H1 (cell line): Measurements from ENCODE around the gene C2orf42. TPM values are rescaled to one million over a fixed set of nuclear protein-coding genes. Genes with fewer than 3 reads are reported as not detected.

ENCODE experiments used
- CTCF ChIA-PET: fragments of 300-600 bp; sonication (Branson Sonifier 250); formaldehyde crosslinking; loops from one replicate; lab custom pipeline; 2021; ENCODE audit not compliant: partially characterized antibody; lab: Charles Lee
- POLR2A ChIA-PET: fragments of 300-600 bp; sonication (Branson Sonifier 250); formaldehyde crosslinking; loops from one replicate; lab custom pipeline; 2021; ENCODE audit warnings: inconsistent platforms; ENCODE audit not compliant: partially characterized antibody; lab: Charles Lee
- DNase-seq, 2 experiments: peaks; one replicate each; pipeline versions ENCODE4 v3.0.0 to v3.0.0-alpha.2; 2010 to 2022; ENCODE audit warnings: low spot score in 2 of 2, low read depth in 1 of 2, mixed read lengths in 1 of 2
- FAIRE-seq: peaks from 2 replicates; lab custom pipeline; 2011; peaks lifted over from hg19 to GRCh38; lab: Jason Lieb, UNC
- H2AFZ ChIP-seq: 2 replicates; pipeline ENCODE4 v1.8.1; 2012; ENCODE audit warnings: low read length, inconsistent platforms
- H2AK5ac ChIP-seq: 2 replicates; pipeline ENCODE4 v1.6.1; 2013; ENCODE audit warnings: low read depth, low read length
- H2BK120ac ChIP-seq: replicated peaks from 2 replicates; pipeline ENCODE3; 2013; ENCODE audit warnings: low read depth, low read length, inconsistent platforms
- H2BK12ac ChIP-seq: 2 replicates; pipeline ENCODE4 v1.6.1; 2013; ENCODE audit warnings: low read depth, low read length
- H2BK15ac ChIP-seq: 2 replicates; pipeline ENCODE4 v1.6.1; 2013; ENCODE audit warnings: low read length
- H2BK20ac ChIP-seq: 2 replicates; pipeline ENCODE4 v1.6.1; 2013; ENCODE audit warnings: low read length
- H2BK5ac ChIP-seq: 2 replicates; pipeline ENCODE4 v1.6.1; 2013; ENCODE audit warnings: low read depth, low read length
- H3K14ac ChIP-seq: 2 replicates; pipeline ENCODE4 v1.6.1; 2013; ENCODE audit warnings: inconsistent platforms; ENCODE audit not compliant: insufficient read length
- H3K18ac ChIP-seq: 2 replicates; pipeline ENCODE4 v1.6.1; 2013; ENCODE audit warnings: low read length; ENCODE audit errors: extremely low read depth
- H3K23ac ChIP-seq: 2 replicates; pipeline ENCODE4 v1.6.1; 2013; ENCODE audit warnings: inconsistent platforms; ENCODE audit not compliant: insufficient read length
- H3K23me2 ChIP-seq: 2 replicates; pipeline ENCODE4 v1.6.1; 2013; ENCODE audit warnings: low read depth, low read length
- H3K27ac ChIP-seq: 2 replicates; pipeline ENCODE4 v1.6.1; 2011; ENCODE audit warnings: low read depth, low read length, inconsistent platforms
- H3K27me3 ChIP-seq, 4 experiments: replicated peaks in 1 of 4; 1 replicate in 1 of 4; 2 replicates in 3 of 4; pipeline versions ENCODE4 v1.6.1 to v1.8.1; 2011 to 2013; ENCODE audit warnings: low read length in 3 of 4, mild to moderate bottlenecking in 3 of 4, inconsistent platforms in 2 of 4, mixed read lengths in 2 of 4, moderate library complexity in 1 of 4; ENCODE audit not compliant: control insufficient read depth in 3 of 4, insufficient read depth in 3 of 4; ENCODE audit errors: extremely low read depth in 1 of 4
- H3K36me3 ChIP-seq, 4 experiments: 2 replicates each; pipeline versions ENCODE4 v1.6.1 to v1.8.1; 2011 to 2013; ENCODE audit warnings: mild to moderate bottlenecking in 4 of 4, low read length in 3 of 4, moderate library complexity in 2 of 4, control low read depth in 1 of 4, inconsistent platforms in 1 of 4; ENCODE audit not compliant: insufficient read depth in 4 of 4, control insufficient read depth in 2 of 4
- H3K4ac ChIP-seq: replicated peaks from 2 replicates; pipeline ENCODE3; 2013; ENCODE audit warnings: low read length, low read depth, mixed read lengths, inconsistent platforms; ENCODE audit not compliant: insufficient read length
- H3K4me1 ChIP-seq, 4 experiments: replicated peaks in 1 of 4; 1 replicate in 1 of 4; 2 replicates in 3 of 4; pipeline versions ENCODE4 v1.6.1 to v1.8.1; 2011 to 2013; ENCODE audit warnings: low read length in 3 of 4, inconsistent platforms in 2 of 4, mixed read lengths in 1 of 4; ENCODE audit not compliant: insufficient read depth in 4 of 4, control insufficient read depth in 3 of 4
- H3K4me2 ChIP-seq, 2 experiments: 2 replicates each; pipeline versions ENCODE4 v1.6.1 to v1.8.1; 2011 to 2013; ENCODE audit warnings: low read depth in 2 of 2, low read length in 2 of 2, control low read depth in 1 of 2, inconsistent platforms in 1 of 2, mild to moderate bottlenecking in 1 of 2; ENCODE audit not compliant: insufficient read depth in 1 of 2
- H3K4me3 ChIP-seq, 4 experiments: fragments of 200-600, 300-600 bp in 1 of 4; sonication (generic), shearing (Covaris generic), sonication (Bioruptor Twin) in 1 of 4; 2 replicates each; pipeline versions ENCODE4 v1.5.1 to v1.8.1; 2011 to 2016; ENCODE audit warnings: low read length in 4 of 4, low read depth in 3 of 4, control low read depth in 2 of 4, inconsistent platforms in 2 of 4, mild to moderate bottlenecking in 2 of 4, mixed read lengths in 1 of 4, moderate library complexity in 1 of 4; ENCODE audit not compliant: insufficient read depth in 2 of 4; ENCODE audit errors: extremely low read depth in 1 of 4
- H3K56ac ChIP-seq: replicated peaks from 2 replicates; pipeline ENCODE3; 2013; ENCODE audit warnings: low read depth, mild to moderate bottlenecking, mixed read lengths, low read length, inconsistent platforms; ENCODE audit not compliant: insufficient read length
- H3K79me1 ChIP-seq: 2 replicates; pipeline ENCODE4 v1.6.1; 2013; ENCODE audit warnings: low read depth, low read length, control low read depth
- H3K79me2 ChIP-seq, 2 experiments: 2 replicates each; pipeline versions ENCODE4 v1.6.1 to v1.8.1; 2012 to 2013; ENCODE audit warnings: low read length in 2 of 2, mild to moderate bottlenecking in 2 of 2, inconsistent platforms in 1 of 2; ENCODE audit not compliant: insufficient read depth in 2 of 2, control insufficient read depth in 1 of 2
- H3K9ac ChIP-seq, 4 experiments: replicated peaks in 1 of 4; 1 replicate in 1 of 4; 2 replicates in 3 of 4; pipeline versions ENCODE4 v1.6.1 to v1.8.1; 2011 to 2013; ENCODE audit warnings: low read depth in 3 of 4, low read length in 3 of 4, control low read depth in 2 of 4, mild to moderate bottlenecking in 2 of 4, moderate library complexity in 2 of 4, inconsistent platforms in 1 of 4; ENCODE audit errors: extremely low read depth in 1 of 4
- H3K9me3 ChIP-seq, 2 experiments: 2 replicates each; pipeline versions ENCODE4 v1.6.1 to v1.8.1; 2012 to 2013; ENCODE audit warnings: mild to moderate bottlenecking in 2 of 2, moderate library complexity in 2 of 2, control low read depth in 1 of 2, inconsistent platforms in 1 of 2, low read depth in 1 of 2, low read length in 1 of 2, mixed read lengths in 1 of 2; ENCODE audit not compliant: insufficient read depth in 2 of 2
- H4K20me1 ChIP-seq, 2 experiments: replicated peaks in 1 of 2; 2 replicates each; pipeline versions ENCODE3 to v1.8.1; 2011 to 2013; ENCODE audit warnings: inconsistent platforms in 2 of 2, low read length in 2 of 2, mild to moderate bottlenecking in 1 of 2; ENCODE audit not compliant: insufficient read depth in 2 of 2, control insufficient read depth in 1 of 2
- H4K5ac ChIP-seq: 2 replicates; pipeline ENCODE4 v1.6.1; 2013; ENCODE audit warnings: low read length, low read depth, mixed read lengths, inconsistent platforms; ENCODE audit not compliant: insufficient read length
- H4K8ac ChIP-seq: 2 replicates; pipeline ENCODE4 v1.8.0; 2013; ENCODE audit warnings: mild to moderate bottlenecking, moderate library complexity, low read length, inconsistent platforms; ENCODE audit not compliant: insufficient read depth; ENCODE audit errors: extremely low read depth
- H4K91ac ChIP-seq: replicated peaks from 2 replicates; pipeline ENCODE3; 2013; ENCODE audit warnings: low read length, mixed read lengths, inconsistent platforms; ENCODE audit not compliant: insufficient read length
- ATF3 ChIP-seq: IDR thresholded peaks from 2 replicates; pipeline ENCODE4 v1.6.1; 2011; ENCODE audit warnings: low read depth, mild to moderate bottlenecking, low read length; ENCODE audit not compliant: insufficient read depth
- BACH1 ChIP-seq: IDR thresholded peaks from 2 replicates; pipeline ENCODE4 v1.6.1; 2012; ENCODE audit warnings: low read length, improper control_type of control experiment
- CHD2 ChIP-seq: IDR thresholded peaks from 2 replicates; pipeline ENCODE4 v1.6.1; 2012; ENCODE audit warnings: low read length, improper control_type of control experiment
- CTBP2 ChIP-seq: IDR thresholded peaks from 2 replicates; pipeline ENCODE4 v1.7.0; 2011; ENCODE audit warnings: borderline replicate concordance, mild to moderate bottlenecking, moderate library complexity, mixed read lengths, low read length; ENCODE audit not compliant: insufficient read depth, insufficient read length
- E2F6 ChIP-seq: IDR thresholded peaks from 2 replicates; pipeline ENCODE4 v1.6.1; 2012; ENCODE audit warnings: inconsistent platforms
- GTF2F1 ChIP-seq: IDR thresholded peaks from 2 replicates; pipeline ENCODE4 v1.6.1; 2012; ENCODE audit warnings: low read depth, low read length, improper control_type of control experiment, borderline replicate concordance
- JUN ChIP-seq: IDR thresholded peaks from 2 replicates; pipeline ENCODE4 v1.6.1; 2011; ENCODE audit warnings: low read depth, mild to moderate bottlenecking, improper control_type of control experiment, low read length
- KDM4A ChIP-seq: IDR thresholded peaks from one replicate; pipeline ENCODE4 v1.7.1; 2012; ENCODE audit warnings: low read depth, mild to moderate bottlenecking, moderate library complexity, low read length, inconsistent platforms; ENCODE audit not compliant: severe bottlenecking
- KDM5A ChIP-seq: fragments of 200-600 bp; IDR thresholded peaks from 2 replicates; pipeline ENCODE4 v1.7.1; 2012; ENCODE audit warnings: mild to moderate bottlenecking, low read length, inconsistent platforms, mixed read lengths
- TAF1 ChIP-seq: IDR thresholded peaks from 2 replicates; pipeline ENCODE4 v1.6.1; 2011; ENCODE audit warnings: mild to moderate bottlenecking, low read depth, low read length
- TBP ChIP-seq: IDR thresholded peaks from 2 replicates; pipeline ENCODE4 v1.6.1; 2011; ENCODE audit warnings: low read depth, low read length, improper control_type of control experiment
- WGBS, 2 experiments: shearing (Covaris generic) in 1 of 2; methylation state at CpG; one replicate each; pipeline versions ENCODE4 v1.1.6 to v1.1.7; 2013 to 2015; ENCODE audit warnings: low lambda C conversion rate in 2 of 2, mixed read lengths in 2 of 2, inconsistent platforms in 1 of 2, low coverage in 1 of 2, missing lambda C conversion rate in 1 of 2; ENCODE audit not compliant: insufficient replicate concordance in 2 of 2, insufficient coverage in 1 of 2, insufficient read length in 1 of 2; ENCODE audit errors: extremely low coverage in 1 of 2, missing lambda C conversion rate in 1 of 2; 5-methylcytosine and 5-hydroxymethylcytosine counted together
- polyA plus RNA-seq, 7 experiments: library from polyadenylated mRNA; depleted of rRNA in 3 of 7; stranded (reverse) in 5 of 7; unstranded in 2 of 7; fragments of >200 nt in 5 of 7; fragments of 200-250 nt in 2 of 7; gene quantifications; 1 replicate in 5 of 7; 2 replicates in 1 of 7; 4 replicates in 1 of 7; pipeline versions ENCODE4 v1.2.1 to v1.2.3, GENCODE V29; 2011 to 2013; ENCODE audit warnings: missing spikeins in 2 of 7, mixed read lengths in 2 of 7
- total RNA-seq: library from RNA; stranded (reverse); fragmentation: NEBNext Ultra II Directional; extraction: Animal tissue kit (Norgen Biotek cat#: 25700); gene quantifications from 2 replicates; pipeline ENCODE4 v1.2.1, GENCODE V29; 2021

The C2orf42 gene
- total and polyA plus RNA-seq, 2 of the 8 experiments (the other 6 are each of a cell fraction or from before 2014, with no cell fraction given): 3.9 to 10.7 TPM

GRCh38 chr2:70111752-70112591, 78.8 kb downstream of the C2orf42 start:
- WGBS, 2 experiments: 93% methylated on average over 7 of the region's 7 CpGs; no CpG with 5 or more reads in 1 of the 2 experiments
- TF ChIP-seq TAF1: no peak
- TF ChIP-seq ATF3: no peak
- no peak for TF ChIP-seq TBP
- TF ChIP-seq KDM4A: no peak
- no peak for TF ChIP-seq JUN
- no peak for TF ChIP-seq BACH1
- no peak for TF ChIP-seq E2F6
- no peak for TF ChIP-seq KDM5A
- TF ChIP-seq GTF2F1: no peak
- TF ChIP-seq CHD2: no peak
- TF ChIP-seq CTBP2: no peak
- Histone ChIP-seq H3K79me1 (no peaks in the 10 kb centered on the region), H3K79me2 (no peaks in the 10 kb centered on the region), H3K4ac (peak overlapping the region; percentile 83), H3K4me1 (peaks cover 9 to 18% (median 13%) of the 10 kb centered on the region in 4 experiments), H2BK120ac (peak overlapping the region; percentile 24), H4K8ac (no peak overlapping the region), H3K14ac (no peak overlapping the region), H2BK12ac (peak overlapping the region; percentile 29; the same call in 1 of the 2 replicates), H2AK5ac (no peak overlapping the region), H3K56ac (no peak overlapping the region), H4K20me1 (no peaks in the 10 kb centered on the region), H2BK15ac (peak overlapping the region; percentile 88; the same call in 1 of the 2 replicates), H3K27ac (no peak overlapping the region), H3K18ac (peak overlapping the region; percentile 64; the same call in 1 of the 2 replicates), H3K27me3 (no peaks in the 10 kb centered on the region), H3K4me2 (no peak overlapping the region), H2BK5ac (no peak overlapping the region), H3K9ac (no peak overlapping the region; a peak in 1 of 7 replicates), H3K9me3 (no peaks in the 10 kb centered on the region), H4K5ac (no peak overlapping the region), H4K91ac (no peak overlapping the region), H3K23ac (no peak overlapping the region), H2BK20ac (peak overlapping the region; percentile 75), H3K23me2 (peaks cover 2% of the 10 kb centered on the region; the same call in 1 of the 2 replicates), H3K36me3 (no peaks in the 10 kb centered on the region), H3K4me3 (no peak overlapping the region), H2AFZ (no peak overlapping the region)
- CTCF ChIA-PET: interaction anchor here (1.9 kb wide), 1 partner anchor 10 kb away, joined by 5 read pairs; no protein-coding TSS in a partner anchor
- POLR2A ChIA-PET: interaction anchor here (1.1 to 51.3 kb wide), 3 partner anchors 13 to 95 kb away, joined by 4 to 1553 read pairs (median 188); partner anchors contain the start of gene PCBP1
- no peak for DNase-seq
- FAIRE-seq: no peak
